ENCODE measurements around the gene ZNF850.

ZNF850 gene

GRCh38 chr19:36707134-36707533, 65.5 kb downstream of the ZNF850 start:
- no peak for DNase-seq (ENCODE audit: low read depth, low spot score)

- no peak for DNase-seq (ENCODE audit: low read depth, low spot score)
Measured at GRCh38 chr19:36688058-36688457, 84.5 kb downstream of the ZNF850 start.

GRCh38 chr19:36687214-36688056, 85.2 kb downstream of the ZNF850 start, which contains the start of gene ZNF567:
TSS of gene ZNF567 (plus strand) at chr19:36687612. CDS start at chr19:36694868, 7,256 bp downstream.
- peak; percentile 97 for DNase-seq (ENCODE audit: low read depth, low spot score)

GRCh38 chr19:36686365-36687213, 86.0 kb downstream of the ZNF850 start:
- no peak for DNase-seq (ENCODE audit: low read depth, low spot score)

- no peak for DNase-seq (ENCODE audit: low read depth, low spot score)
Measured at GRCh38 chr19:36685835-36686234, 86.8 kb downstream of the ZNF850 start.

- no peak for DNase-seq (ENCODE audit: low read depth, low spot score)
Measured at GRCh38 chr19:36679455-36679854, 93.2 kb downstream of the ZNF850 start.

- DNase-seq (ENCODE audit: low read depth, low spot score), result no peak
Measured at GRCh38 chr19:36674201-36674600, 98.4 kb downstream of the ZNF850 start.

GRCh38 chr19:36672368-36672767, 100.2 kb downstream of the ZNF850 start:
- no peak for DNase-seq (ENCODE audit: low read depth, low spot score)

GRCh38 chr19:36668646-36669045, 104.0 kb downstream of the ZNF850 start:
- no peak for DNase-seq (ENCODE audit: low read depth, low spot score)

- DNase-seq (ENCODE audit: low read depth, low spot score), result no peak
Measured at GRCh38 chr19:36665832-36666231, 106.8 kb downstream of the ZNF850 start.
